ENCODE data around the gene RCOR1.

RCOR1 gene

GRCh38 chr14:102729268-102729667 lies 136.8 kb downstream of the RCOR1 start:
- DNase-seq = no peak

DNA sequence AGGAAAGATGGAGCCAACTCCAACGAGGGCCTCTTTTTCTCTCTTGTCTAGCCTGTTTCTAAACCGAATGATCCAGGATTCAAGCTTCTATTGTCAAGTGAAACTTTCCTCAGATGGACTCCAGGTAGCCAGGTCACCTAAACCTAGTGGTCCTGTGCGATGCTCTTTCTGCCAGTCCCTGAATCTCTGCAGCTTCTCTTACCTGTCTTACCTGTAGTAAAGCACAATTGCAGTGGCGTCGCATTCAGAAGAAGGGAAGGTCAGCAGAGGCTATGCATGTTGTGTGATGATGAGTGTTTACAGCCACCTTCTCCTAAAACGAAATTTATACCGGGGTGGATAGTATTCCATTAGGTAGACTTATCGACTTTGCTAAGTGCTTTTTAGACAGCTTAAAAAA lies 137.4 kb downstream of the RCOR1 start:
- no peak for DNase-seq

GRCh38 chr14:102731101-102731870 lies 138.8 kb downstream of the RCOR1 start:
- DNase-seq = no peak

DNA sequence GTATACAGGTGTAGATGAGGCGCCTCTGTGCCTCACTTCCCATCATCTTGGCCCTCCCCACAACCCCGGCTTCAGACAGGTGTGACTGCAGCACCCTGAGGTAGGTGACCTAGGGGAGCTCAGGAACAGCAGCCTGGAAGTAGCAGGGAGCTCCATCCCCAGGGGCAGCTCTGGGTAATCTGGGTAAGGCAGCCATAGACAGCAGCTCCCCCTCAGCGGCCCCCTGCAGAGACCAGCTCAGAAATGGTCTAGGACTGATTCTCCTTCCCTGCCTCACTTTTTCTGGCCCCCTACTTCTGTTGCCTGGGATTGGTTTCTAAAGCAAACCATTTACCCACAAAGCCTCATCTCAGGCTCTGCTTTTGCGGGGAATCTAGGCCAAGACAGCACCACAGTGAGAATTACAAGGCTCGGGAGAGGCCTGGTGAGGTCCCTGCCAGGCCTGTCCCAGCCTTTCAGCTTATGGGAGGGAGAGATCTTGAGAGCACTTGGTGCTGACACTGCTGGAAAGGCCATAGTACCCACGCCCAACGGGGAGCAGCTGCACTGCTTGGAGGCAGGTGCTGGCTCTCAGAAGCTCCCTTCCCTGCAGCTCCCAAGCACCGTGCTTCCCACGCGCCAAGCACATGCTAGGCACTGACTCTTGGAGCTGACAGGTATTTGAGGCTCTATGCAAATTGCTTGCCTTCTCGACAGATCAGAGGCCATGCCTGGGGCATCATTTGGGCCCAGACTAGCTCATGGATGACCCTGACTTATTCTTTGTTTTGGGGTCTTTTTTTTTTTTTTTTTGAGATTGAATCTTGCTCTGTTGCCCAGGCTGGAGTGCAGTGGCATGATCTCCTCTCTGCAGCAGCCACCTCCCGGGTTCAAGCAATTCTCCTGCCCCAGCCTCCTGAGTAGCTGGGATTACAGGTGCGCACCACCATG lies 139.7 kb downstream of the RCOR1 start:
- DNase-seq = no peak

DNA sequence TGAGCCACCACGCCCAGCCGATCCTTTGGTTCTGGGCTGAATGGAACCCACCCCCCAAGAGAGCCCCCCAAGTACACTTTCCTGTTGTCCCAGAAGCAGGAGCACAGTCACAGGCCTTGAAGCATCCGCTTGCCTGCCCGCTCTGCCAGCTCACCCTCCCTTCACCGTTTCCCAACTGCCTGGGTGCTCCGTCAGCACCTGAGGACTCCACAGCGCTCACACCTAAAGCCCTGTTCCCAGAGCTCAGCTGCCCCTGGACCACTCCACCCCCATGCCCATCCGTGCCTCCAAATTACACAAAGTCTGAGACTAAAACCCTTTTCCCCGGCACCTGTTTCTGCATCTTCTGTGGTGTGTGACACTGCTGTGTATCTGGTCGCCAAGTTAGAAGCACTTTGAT lies 140.5 kb downstream of the RCOR1 start:
- no peak for DNase-seq

GRCh38 chr14:102733326-102733725 lies 140.9 kb downstream of the RCOR1 start:
- no peak for DNase-seq

DNA sequence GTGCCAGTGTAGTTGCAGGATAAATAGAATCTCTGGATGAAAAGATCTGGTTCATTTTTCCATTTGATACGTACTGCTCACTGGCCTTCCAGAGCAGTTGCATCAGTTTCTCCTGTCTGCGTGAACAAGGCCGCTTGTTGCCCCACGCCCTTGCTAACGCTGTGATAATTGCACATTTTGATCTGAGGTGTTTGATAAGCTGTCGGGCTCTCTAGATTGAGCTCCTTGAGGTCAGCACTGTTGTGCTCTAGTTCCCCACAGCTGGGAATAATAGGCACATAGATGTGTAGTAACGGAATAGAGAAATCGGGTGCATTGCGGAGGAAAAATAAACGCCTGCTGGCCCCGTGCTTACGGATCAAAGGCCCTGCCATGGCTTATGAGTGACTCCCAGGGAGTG lies 142.0 kb downstream of the RCOR1 start:
- no peak for DNase-seq

DNA sequence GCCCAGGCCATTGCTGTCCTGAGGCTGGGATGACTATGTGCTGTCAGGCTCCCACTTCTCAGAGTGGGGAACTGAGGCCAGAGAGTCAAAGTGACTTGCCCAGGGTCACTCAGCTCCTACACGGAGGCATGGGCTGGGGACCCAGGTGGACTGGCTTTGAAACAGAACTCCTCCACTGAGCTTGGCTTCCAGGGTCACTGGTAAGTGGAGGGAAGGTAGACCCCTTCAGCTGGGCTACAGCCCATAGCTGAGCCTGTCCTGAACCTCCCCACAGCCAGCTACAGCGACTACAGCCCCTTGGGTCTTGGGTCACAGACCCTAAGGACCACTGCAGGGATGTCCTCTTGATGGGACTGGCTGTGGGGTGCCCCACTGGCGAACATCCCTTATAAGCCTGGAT lies 144.5 kb downstream of the RCOR1 start:
- DNase-seq = no peak

GRCh38 chr14:102737402-102738372 lies 145.2 kb downstream of the RCOR1 start:
- no peak for DNase-seq

- DNase-seq = no peak
These were observed 146.1 kb downstream of the RCOR1 start for GRCh38 chr14:102738373-102739189.

GRCh38 chr14:102739190-102739469 lies 146.7 kb downstream of the RCOR1 start:
- DNase-seq = no peak

DNA sequence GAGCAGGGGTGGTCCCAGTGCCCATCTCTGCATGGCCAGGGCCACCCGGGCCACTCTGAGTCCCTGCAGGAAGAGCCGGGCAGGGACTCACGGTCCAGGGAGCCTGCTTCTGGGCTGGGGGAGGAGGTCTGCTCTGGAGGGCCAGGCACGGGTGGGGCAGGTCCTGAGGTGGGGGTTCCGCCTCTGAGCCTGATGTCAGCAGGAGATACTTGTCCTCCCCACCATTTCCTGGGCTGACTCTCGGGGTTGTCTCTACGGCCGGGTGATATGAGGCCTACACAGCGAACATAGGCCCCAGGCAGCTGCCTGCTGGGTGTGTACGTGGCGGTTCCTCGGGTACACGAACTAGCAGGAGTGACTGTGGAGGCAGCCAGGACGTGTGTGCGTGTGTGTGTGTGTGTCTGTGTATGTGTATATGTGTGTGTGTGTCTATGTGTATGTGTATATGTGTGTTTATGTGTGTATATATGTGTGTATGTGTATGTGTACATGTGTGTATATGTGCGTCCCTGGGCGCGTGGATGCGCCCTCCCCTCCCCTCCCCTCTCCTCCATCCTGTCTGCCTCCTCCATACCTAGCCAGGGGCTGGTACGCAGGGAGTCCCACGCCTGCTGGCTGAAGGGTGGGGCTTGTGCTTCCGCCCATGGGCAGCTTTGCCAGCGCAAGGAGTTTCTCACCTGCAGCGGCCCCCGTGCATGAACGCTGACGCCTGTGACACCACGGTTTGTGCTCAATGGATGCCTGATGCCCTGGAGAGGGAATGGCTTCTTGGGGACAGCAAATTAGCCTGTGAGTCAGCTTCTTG lies 154.4 kb downstream of the RCOR1 start:
- no peak for DNase-seq

DNA sequence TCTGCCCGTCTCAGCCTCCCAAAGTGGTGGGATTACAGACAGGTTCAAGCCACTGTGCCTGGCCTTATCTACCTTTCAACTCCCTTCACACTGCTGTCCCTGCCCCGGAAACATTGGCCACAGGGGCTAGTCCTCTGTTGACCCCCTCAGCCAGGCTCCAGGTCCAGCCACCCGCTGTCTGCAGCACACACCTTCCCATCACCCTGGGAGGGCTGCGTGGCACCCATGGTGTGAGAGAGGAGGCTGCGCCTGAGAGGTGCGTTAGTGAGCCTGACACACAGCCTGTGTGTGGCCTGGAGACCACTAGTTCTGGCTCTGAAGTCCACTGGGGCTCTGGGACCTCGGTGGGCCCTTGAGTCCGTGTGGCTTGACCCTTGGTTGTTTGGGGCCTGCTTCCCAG lies 156.4 kb downstream of the RCOR1 start:
- DNase-seq = no peak

DNA sequence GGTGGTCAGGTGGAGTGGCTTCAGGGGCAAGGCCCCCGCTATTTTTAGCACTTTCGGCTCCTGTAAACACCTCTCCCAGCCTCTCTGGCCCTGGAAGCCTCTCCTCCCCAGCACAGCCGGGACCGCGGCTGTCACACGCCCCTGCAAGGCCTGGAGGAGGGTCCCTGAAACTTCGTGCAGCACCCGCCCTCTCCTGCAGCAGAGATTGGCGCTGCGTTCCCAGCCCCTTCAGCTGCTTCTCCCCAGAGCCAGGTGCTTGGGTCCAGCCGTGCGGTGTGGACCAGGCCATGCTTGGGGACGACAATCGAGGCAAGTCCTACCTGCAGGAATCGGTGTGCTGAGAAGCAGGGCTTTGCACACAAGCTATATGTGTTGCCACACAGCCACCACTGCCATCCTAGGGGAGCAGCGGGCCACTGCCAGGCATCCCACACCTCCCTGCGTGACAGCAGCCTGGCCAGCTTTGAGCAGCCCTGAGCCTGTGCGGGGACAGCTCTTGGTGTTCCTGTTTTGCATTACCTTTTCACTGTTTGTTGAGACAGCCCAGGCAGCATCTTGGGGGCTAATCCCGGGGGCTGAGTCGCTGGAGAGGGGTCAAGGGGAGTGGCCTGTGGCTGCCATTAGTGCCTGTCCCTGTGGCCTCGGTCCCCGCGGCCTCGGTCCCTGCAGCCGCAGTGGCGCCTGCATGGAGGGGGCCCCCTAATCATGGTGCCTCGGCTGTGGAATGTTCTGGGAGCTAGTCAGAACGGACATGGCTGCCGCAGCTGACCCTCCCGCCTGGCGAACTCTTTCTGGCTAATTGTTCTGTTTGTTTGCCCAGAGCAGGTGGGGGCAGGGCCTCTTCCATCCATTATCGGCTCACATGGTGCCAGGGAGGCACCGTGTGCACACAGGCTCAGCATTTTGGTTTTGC lies 157.2 kb downstream of the RCOR1 start:
- DNase-seq = peak; percentile 57

GRCh38 chr14:102750376-102750775 lies 157.9 kb downstream of the RCOR1 start:
- DNase-seq = peak; percentile 67

DNA sequence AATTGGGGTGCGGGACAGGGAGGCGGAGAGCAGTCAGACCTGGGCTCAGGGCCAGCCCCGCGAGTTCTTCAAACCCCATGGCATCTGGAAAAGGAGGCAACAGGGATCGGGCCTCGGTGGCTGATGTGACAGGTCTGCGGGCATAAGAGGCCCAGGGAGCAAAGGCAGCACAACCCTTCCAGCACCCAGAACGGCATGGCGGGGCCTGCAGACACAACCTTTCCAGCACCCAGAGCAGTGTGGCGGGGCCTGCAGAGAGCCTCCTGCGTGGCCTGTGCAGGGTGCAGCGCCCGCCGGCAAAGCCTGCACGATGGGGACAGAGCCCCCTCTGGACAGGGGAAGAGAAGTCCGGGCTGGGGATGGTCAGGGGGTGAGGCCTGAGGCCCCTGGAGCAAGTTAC lies 158.6 kb downstream of the RCOR1 start:
- DNase-seq = no peak

GRCh38 chr14:102752239-102752847 lies 159.9 kb downstream of the RCOR1 start:
- DNase-seq = no peak

DNA sequence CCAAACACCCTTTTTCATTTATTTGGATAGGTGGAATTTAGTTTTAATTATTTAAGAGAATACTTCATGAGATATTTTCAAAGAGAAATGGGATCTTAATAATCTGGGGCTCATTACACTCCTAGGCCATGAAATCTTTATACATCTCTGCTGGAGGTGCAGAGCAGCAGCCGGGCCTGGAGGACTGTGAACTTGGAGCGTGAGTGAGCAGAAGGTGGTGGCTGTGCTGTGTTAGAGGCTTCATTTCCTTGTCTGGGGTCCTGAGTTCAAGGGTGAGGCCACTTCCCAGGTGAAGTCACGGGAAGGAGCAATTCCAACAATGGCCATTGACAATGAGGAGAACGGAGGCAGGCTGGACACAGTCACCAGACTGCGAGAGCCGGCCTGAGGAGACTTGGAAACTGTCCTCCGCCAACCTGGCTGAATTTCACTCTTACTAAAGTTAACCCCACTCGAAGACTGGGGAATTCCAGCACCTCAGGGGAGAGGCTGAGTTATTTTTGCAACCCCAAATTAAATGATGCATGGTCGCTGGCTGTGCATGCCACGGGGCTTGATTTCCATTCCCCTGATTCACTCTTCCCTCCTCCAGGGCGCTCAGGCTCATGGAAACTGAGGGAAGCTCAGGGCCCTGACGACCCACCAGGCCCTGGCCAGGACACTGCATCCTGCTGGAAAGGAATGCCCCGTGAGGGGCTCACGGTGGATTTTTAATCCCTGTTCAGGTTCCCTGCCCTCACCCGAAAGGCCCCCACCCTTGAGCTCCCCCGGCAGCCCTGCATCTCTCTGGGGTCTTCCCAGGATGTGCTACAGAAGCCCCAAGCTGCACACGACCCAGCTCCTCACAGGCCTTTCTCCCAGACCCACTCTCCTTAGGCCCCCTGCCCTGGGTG lies 162.2 kb downstream of the RCOR1 start:
- DNase-seq = no peak

DNA sequence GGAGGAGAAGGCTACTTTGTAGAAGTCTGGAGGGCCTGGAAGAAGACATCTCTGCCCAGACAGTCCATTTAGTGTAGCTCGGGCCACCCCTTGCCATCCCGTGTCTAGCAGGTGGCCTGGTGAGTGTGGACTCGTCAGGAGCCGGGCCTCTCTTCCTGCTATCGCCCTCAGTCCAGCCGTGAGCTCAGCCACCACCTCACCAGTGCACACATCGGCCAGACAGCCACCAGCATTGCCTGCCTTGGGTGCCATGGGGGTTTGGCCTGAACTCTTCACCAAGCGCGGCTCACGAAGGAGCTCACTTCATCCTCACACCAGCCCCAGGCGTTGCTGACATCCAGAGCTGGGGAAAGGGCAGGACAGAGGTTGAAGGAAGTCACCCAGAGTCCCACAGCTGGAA lies 165.2 kb downstream of the RCOR1 start:
- DNase-seq = no peak

All from NCI-H82 (cell line).